ENCODE data around the gene SPATA6. TPM values are rescaled to one million over a fixed set of nuclear protein-coding genes. Genes with fewer than 3 reads are reported as not detected.
A peak's percentile ranks its signal among the peaks of the same experiment; 100 is the strongest.
"Not testable (repeated sequence)": the region's sequence is repeated elsewhere in the genome, so short reads cannot be mapped to it uniquely, and the experiment has no call there.

SPATA6 gene
- total and polyA plus RNA-seq, 2 donors (not counting 1 experiment from before 2014, with no cell fraction given) = 1.9 to 6.7 TPM

DNA sequence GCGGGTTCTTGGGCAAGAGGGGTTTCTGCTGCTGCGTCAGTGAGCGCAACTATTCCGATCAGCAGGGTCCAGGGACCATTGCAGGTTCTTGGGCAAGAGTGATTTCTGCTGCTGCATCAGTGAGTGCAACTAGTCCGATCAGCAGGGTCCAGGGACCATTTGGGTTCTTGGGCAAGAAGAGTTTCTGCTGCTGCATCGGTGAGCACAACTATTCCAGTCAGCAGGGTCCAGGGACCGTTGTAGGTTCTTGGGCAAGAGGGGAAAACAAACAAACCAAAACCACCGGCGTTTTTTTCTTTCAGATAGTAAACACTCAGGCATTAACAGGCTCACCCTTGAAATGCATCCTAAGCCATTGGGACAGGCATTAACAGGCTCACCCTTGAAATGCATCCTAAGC lies 32.6 kb downstream of the SPATA6 start:
- Histone ChIP-seq H3K4me2 (replicated peaks; ENCODE audit: low read depth, low read length, poor library complexity, severe bottlenecking) (no peak overlapping the region), H3K4me3 (ENCODE audit: control extremely low read depth in 1 of 5, extremely low read depth in 1 of 5, insufficient read depth in 1 of 5, low read depth in 2 of 5, low read length in 4 of 5) (no peak overlapping the region), H4K20me1 (ENCODE audit: control insufficient read depth, insufficient read depth, low read length, poor library complexity, severe bottlenecking) (no peaks in the 10 kb centered on the region), H3K9ac (ENCODE audit: low read length) (no peak overlapping the region), H3K36me3 (replicated peaks in 1 of 2; ENCODE audit: control extremely low read depth in 1 of 2, control insufficient read depth in 1 of 2, extremely low read depth in 1 of 2, insufficient read depth in 2 of 2, low read length in 1 of 2) (no peaks in the 10 kb centered on the region), H3K9me3 (ENCODE audit: control extremely low read depth in 1 of 3, control insufficient read depth in 2 of 3, insufficient read depth in 1 of 3, low read length in 2 of 3) (peaks cover 1 to 11% (median 6%) of the 10 kb centered on the region in 3 donors), H3K4me1 (ENCODE audit: control insufficient read depth in 2 of 2, insufficient read depth in 2 of 2, low read length in 2 of 2) (no peaks in the 10 kb centered on the region), H3K79me2 (ENCODE audit: control insufficient read depth, insufficient read depth, low read length) (no peaks in the 10 kb centered on the region), H3K27ac (ENCODE audit: low read length in 2 of 2) (no peak overlapping the region), H3K27me3 (replicated peaks in 1 of 4; ENCODE audit: control extremely low read depth in 1 of 4, control insufficient read depth in 3 of 4, insufficient read depth in 4 of 4, low read length in 3 of 4) (no peaks in the 10 kb centered on the region), H2AFZ (ENCODE audit: insufficient read depth, low read depth, low read length, poor library complexity, severe bottlenecking) (no peak overlapping the region)
- Mint-ChIP-seq H3K4me3 (no peak overlapping the region), H3K4me1 (no peaks in the 10 kb centered on the region), H3K27ac (no peak overlapping the region), H3K9me3 (ENCODE audit: insufficient read depth) (peaks cover 10% of the 10 kb centered on the region), H3K27me3 (no peaks in the 10 kb centered on the region)
- intact Hi-C loops (cut with micrococcal nuclease) = no loop called here
- WGBS (ENCODE audit: insufficient coverage) = 95% methylated on average over 7 of the region's 9 CpGs
- ATAC-seq (ENCODE audit: low read depth) (no peak), DNase-seq (no peak)
- ChIA-PET CTCF (no interaction called here), POLR2A (no interaction called here)
- TF ChIP-seq, protein P1, sequence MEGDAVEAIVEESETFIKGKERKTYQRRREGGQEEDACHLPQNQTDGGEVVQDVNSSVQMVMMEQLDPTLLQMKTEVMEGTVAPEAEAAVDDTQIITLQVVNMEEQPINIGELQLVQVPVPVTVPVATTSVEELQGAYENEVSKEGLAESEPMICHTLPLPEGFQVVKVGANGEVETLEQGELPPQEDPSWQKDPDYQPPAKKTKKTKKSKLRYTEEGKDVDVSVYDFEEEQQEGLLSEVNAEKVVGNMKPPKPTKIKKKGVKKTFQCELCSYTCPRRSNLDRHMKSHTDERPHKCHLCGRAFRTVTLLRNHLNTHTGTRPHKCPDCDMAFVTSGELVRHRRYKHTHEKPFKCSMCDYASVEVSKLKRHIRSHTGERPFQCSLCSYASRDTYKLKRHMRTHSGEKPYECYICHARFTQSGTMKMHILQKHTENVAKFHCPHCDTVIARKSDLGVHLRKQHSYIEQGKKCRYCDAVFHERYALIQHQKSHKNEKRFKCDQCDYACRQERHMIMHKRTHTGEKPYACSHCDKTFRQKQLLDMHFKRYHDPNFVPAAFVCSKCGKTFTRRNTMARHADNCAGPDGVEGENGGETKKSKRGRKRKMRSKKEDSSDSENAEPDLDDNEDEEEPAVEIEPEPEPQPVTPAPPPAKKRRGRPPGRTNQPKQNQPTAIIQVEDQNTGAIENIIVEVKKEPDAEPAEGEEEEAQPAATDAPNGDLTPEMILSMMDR (IDR thresholded peaks at IDR 0.05) = no peak
- TF ChIP-seq EZH2 (IDR thresholded peaks at IDR 0.05; ENCODE audit: borderline replicate concordance, insufficient read depth, low read depth, low read length, poor library complexity, severe bottlenecking) = no peak

DNA sequence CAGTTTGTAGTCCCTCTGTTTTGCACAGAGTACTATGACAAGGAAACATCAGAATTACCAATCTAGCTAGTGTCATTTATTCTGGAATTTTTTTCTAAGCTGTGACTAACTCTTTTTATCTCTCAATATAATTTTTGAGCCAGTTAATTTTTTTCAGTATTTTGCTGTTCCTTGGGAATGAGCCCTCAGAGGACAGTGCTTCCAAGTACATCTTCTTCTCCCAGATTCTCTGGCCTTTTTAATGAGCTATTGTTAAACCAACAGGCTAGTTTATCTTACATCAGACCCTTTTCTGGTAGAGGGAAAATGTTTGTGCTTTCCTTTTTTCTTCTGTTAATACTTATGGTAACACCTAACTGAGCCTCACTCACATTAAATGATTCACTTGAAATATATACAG lies 34.6 kb downstream of the SPATA6 start:
- H3K4me3 ChIP-seq (ENCODE audit: control extremely low read depth in 1 of 5, extremely low read depth in 1 of 5, insufficient read depth in 1 of 5, low read depth in 2 of 5, low read length in 4 of 5); H3K4me1 ChIP-seq (ENCODE audit: control insufficient read depth in 2 of 2, insufficient read depth in 2 of 2, low read length in 2 of 2); H3K4me2 ChIP-seq (replicated peaks; ENCODE audit: low read depth, low read length, poor library complexity, severe bottlenecking); H3K27ac ChIP-seq (ENCODE audit: low read length in 2 of 2); H3K36me3 ChIP-seq (replicated peaks in 1 of 2; ENCODE audit: control extremely low read depth in 1 of 2, control insufficient read depth in 1 of 2, extremely low read depth in 1 of 2, insufficient read depth in 2 of 2, low read length in 1 of 2); H3K27me3 ChIP-seq (replicated peaks in 1 of 4; ENCODE audit: control extremely low read depth in 1 of 4, control insufficient read depth in 3 of 4, insufficient read depth in 4 of 4, low read length in 3 of 4); intact Hi-C loops (cut with micrococcal nuclease); H3K4me3 Mint-ChIP-seq; H3K27ac Mint-ChIP-seq; POLR2A ChIA-PET; H2AFZ ChIP-seq (ENCODE audit: insufficient read depth, low read depth, low read length, poor library complexity, severe bottlenecking); DNase-seq; ATAC-seq (ENCODE audit: low read depth); H3K27me3 Mint-ChIP-seq; H3K9me3 Mint-ChIP-seq (ENCODE audit: insufficient read depth); H3K9ac ChIP-seq (ENCODE audit: low read length); H3K79me2 ChIP-seq (ENCODE audit: control insufficient read depth, insufficient read depth, low read length); H3K9me3 ChIP-seq (ENCODE audit: control extremely low read depth in 1 of 3, control insufficient read depth in 2 of 3, insufficient read depth in 1 of 3, low read length in 2 of 3); H3K4me1 Mint-ChIP-seq; H4K20me1 ChIP-seq (ENCODE audit: control insufficient read depth, insufficient read depth, low read length, poor library complexity, severe bottlenecking); CTCF ChIA-PET: not testable (repeated sequence)

GRCh38 chr1:48435312-48436002 lies 36.5 kb downstream of the SPATA6 start:
- intact Hi-C loops (cut with micrococcal nuclease); H3K4me1 Mint-ChIP-seq; H3K27me3 ChIP-seq (replicated peaks in 1 of 4; ENCODE audit: control extremely low read depth in 1 of 4, control insufficient read depth in 3 of 4, insufficient read depth in 4 of 4, low read length in 3 of 4); CTCF ChIA-PET; H3K9me3 ChIP-seq (ENCODE audit: control extremely low read depth in 1 of 3, control insufficient read depth in 2 of 3, insufficient read depth in 1 of 3, low read length in 2 of 3); POLR2A ChIA-PET; H3K9me3 Mint-ChIP-seq (ENCODE audit: insufficient read depth); H3K4me1 ChIP-seq (ENCODE audit: control insufficient read depth in 2 of 2, insufficient read depth in 2 of 2, low read length in 2 of 2); H3K9ac ChIP-seq (ENCODE audit: low read length); H3K4me3 Mint-ChIP-seq; H3K4me3 ChIP-seq (ENCODE audit: control extremely low read depth in 1 of 5, extremely low read depth in 1 of 5, insufficient read depth in 1 of 5, low read depth in 2 of 5, low read length in 4 of 5); H3K27ac ChIP-seq (ENCODE audit: low read length in 2 of 2); H4K20me1 ChIP-seq (ENCODE audit: control insufficient read depth, insufficient read depth, low read length, poor library complexity, severe bottlenecking); H3K79me2 ChIP-seq (ENCODE audit: control insufficient read depth, insufficient read depth, low read length); H3K36me3 ChIP-seq (replicated peaks in 1 of 2; ENCODE audit: control extremely low read depth in 1 of 2, control insufficient read depth in 1 of 2, extremely low read depth in 1 of 2, insufficient read depth in 2 of 2, low read length in 1 of 2); DNase-seq; H3K27ac Mint-ChIP-seq; H3K4me2 ChIP-seq (replicated peaks; ENCODE audit: low read depth, low read length, poor library complexity, severe bottlenecking); H2AFZ ChIP-seq (ENCODE audit: insufficient read depth, low read depth, low read length, poor library complexity, severe bottlenecking); H3K27me3 Mint-ChIP-seq: not testable (repeated sequence)
- ATAC-seq (ENCODE audit: low read depth) = peak; percentile 43
- WGBS (ENCODE audit: insufficient coverage) = 98% methylated on average over 28 of the region's 29 CpGs
